HepG2 (cell line): ENCODE results near the gene RAB17. TPM values are rescaled to one million over a fixed set of nuclear protein-coding genes. Genes with fewer than 3 reads are reported as not detected.

ENCODE experiments used
- ATAC-seq: fragments of 200-7000 bp; cut with Tn5 transposase; 3 replicates; pipeline ENCODE4 v1.9.1; 2020; ENCODE audit warnings: mild to moderate bottlenecking, moderate library complexity
- BruUV-seq: library from RNA; stranded (reverse); fragments of 400-500 nt; replicated peaks from 2 replicates; lab custom pipeline; 2021; lab: Mats Ljungman, UMichigan
- CTCF ChIA-PET: fragments of 300-600 bp; formaldehyde crosslinking; extraction: SDS; loops from one replicate; lab custom pipeline; 2021; ENCODE audit warnings: low total read pairs, inconsistent platforms, low intra/inter-chr PET ratio; lab: Yijun Ruan, JAX
- POLR2A ChIA-PET: fragments of 350-600 bp; sonication (Branson Sonifier 250); formaldehyde crosslinking; loops from one replicate; lab custom pipeline; 2020; ENCODE audit warnings: antibody characterized with exemption, inconsistent platforms; lab: Yijun Ruan, JAX
- DNase-seq: peaks from one replicate; pipeline ENCODE4 v3.0.0-alpha.2; 2015; ENCODE audit warnings: low spot score
- FAIRE-seq: peaks from 3 replicates; lab custom pipeline; 2011; peaks lifted over from hg19 to GRCh38; lab: Jason Lieb, UNC
- H2AFZ ChIP-seq: one replicate; pipeline ENCODE4 v1.6.1; 2011; ENCODE audit warnings: low read length, inconsistent platforms
- H3K27ac ChIP-seq: fragments of 300-600 bp; 3 replicates; pipeline ENCODE4 v1.8.0; 2011; ENCODE audit warnings: mixed run types, mild to moderate bottlenecking, mixed read lengths, low read length, inconsistent platforms; ENCODE audit not compliant: insufficient read depth; ENCODE audit errors: extremely low read length
- H3K27me3 ChIP-seq, 2 experiments: fragments of 200-600 bp in 1 of 2; 2 replicates in 1 of 2; 3 replicates in 1 of 2; pipeline versions ENCODE4 v1.6.0 to v1.8.0; 2011; ENCODE audit warnings: low read length in 2 of 2, mild to moderate bottlenecking in 2 of 2, moderate library complexity in 2 of 2, inconsistent platforms in 1 of 2; ENCODE audit not compliant: insufficient read depth in 2 of 2, control insufficient read depth in 1 of 2
- H3K36me3 ChIP-seq, 2 experiments: fragments of 200-600 bp in 1 of 2; replicated peaks in 1 of 2; 2 replicates in 1 of 2; 3 replicates in 1 of 2; pipeline versions ENCODE4 v1.5.1 to v1.8.0; 2011; ENCODE audit warnings: low read length in 2 of 2, inconsistent platforms in 1 of 2; ENCODE audit not compliant: insufficient read depth in 2 of 2, control insufficient read depth in 1 of 2
- H3K4me1 ChIP-seq: 2 replicates; pipeline ENCODE4 v1.5.1; 2012; ENCODE audit warnings: low read length, inconsistent platforms; ENCODE audit not compliant: insufficient read depth
- H3K4me2 ChIP-seq: 2 replicates; pipeline ENCODE4 v1.6.0; 2011; ENCODE audit warnings: low read depth, low read length, inconsistent platforms
- H3K4me3 ChIP-seq, 3 experiments: fragments of 200-600 bp in 1 of 3; sonication (generic), shearing (Covaris generic) in 1 of 3; replicated peaks in 1 of 3; 2 replicates each; pipeline ENCODE4 v1.5.1; 2011 to 2016; ENCODE audit warnings: low read length in 3 of 3, inconsistent platforms in 2 of 3, low read depth in 2 of 3, mild to moderate bottlenecking in 2 of 3, control low read depth in 1 of 3, mixed read lengths in 1 of 3; ENCODE audit not compliant: insufficient read depth in 1 of 3
- H3K79me2 ChIP-seq: one replicate; pipeline ENCODE4 v1.6.1; 2011; ENCODE audit warnings: low read length, inconsistent platforms; ENCODE audit not compliant: insufficient read depth
- H3K9ac ChIP-seq: 2 replicates; pipeline ENCODE4 v1.6.0; 2011; ENCODE audit warnings: mild to moderate bottlenecking, low read depth, low read length, inconsistent platforms; ENCODE audit not compliant: insufficient read depth
- H3K9me3 ChIP-seq: 2 replicates; pipeline ENCODE4 v1.5.1; 2012; ENCODE audit warnings: mild to moderate bottlenecking, low read length
- H4K20me1 ChIP-seq: 2 replicates; pipeline ENCODE4 v1.6.0; 2011; ENCODE audit warnings: inconsistent platforms, mild to moderate bottlenecking, low read length, moderate library complexity; ENCODE audit not compliant: insufficient read depth
- CHD2 ChIP-seq: IDR thresholded peaks from 2 replicates; pipeline ENCODE4 v1.6.1; 2011; ENCODE audit warnings: low read depth, low read length, improper control_type of control experiment
- ELF1 ChIP-seq: sonication (generic); formaldehyde crosslinking; IDR thresholded peaks from 2 replicates; pipeline ENCODE4 v1.4.0; 2020; ENCODE audit warnings: missing genetic modification reagents
- FOXK2 ChIP-seq: fragments of 450-650 bp; IDR thresholded peaks from 2 replicates; pipeline ENCODE4 v1.6.1; 2016
- MLLT10 ChIP-seq: sonication (generic); formaldehyde crosslinking; IDR thresholded peaks from 2 replicates; pipeline ENCODE4 v1.4.0; 2020; ENCODE audit warnings: missing genetic modification reagents
- MYNN ChIP-seq: sonication (generic); formaldehyde crosslinking; IDR thresholded peaks from 2 replicates; pipeline ENCODE4 v1.4.0; 2020; ENCODE audit warnings: mild to moderate bottlenecking, low read depth, missing genetic modification reagents
- PCBP2 ChIP-seq: fragments of 200-400 bp; formaldehyde crosslinking; optimal IDR thresholded peaks from 2 replicates; pipeline ENCODE3; 2018; ENCODE audit warnings: low read length, low read depth; ENCODE audit not compliant: poor library complexity, severe bottlenecking
- SIN3A ChIP-seq: IDR thresholded peaks from 2 replicates; pipeline ENCODE4 v1.6.1; 2011; ENCODE audit warnings: low read depth, mild to moderate bottlenecking, control low read depth, low read length, borderline replicate concordance
- SP2 ChIP-seq: sonication (generic); formaldehyde crosslinking; IDR thresholded peaks from 2 replicates; pipeline ENCODE4 v1.5.1; 2020; ENCODE audit warnings: mild to moderate bottlenecking, missing genetic modification reagents
- ZBTB42 ChIP-seq: sonication (generic); formaldehyde crosslinking; IDR thresholded peaks from 2 replicates; pipeline ENCODE4 v1.5.0; 2020; ENCODE audit warnings: mild to moderate bottlenecking, missing genetic modification reagents
- ZNF468 ChIP-seq: sonication (generic); formaldehyde crosslinking; IDR thresholded peaks from 2 replicates; pipeline ENCODE4 v1.8.0; 2022; ENCODE audit warnings: mild to moderate bottlenecking, moderate library complexity, missing genetic modification reagents
- ZNF577 ChIP-seq: sonication (generic); formaldehyde crosslinking; IDR thresholded peaks from 2 replicates; pipeline ENCODE4 v1.4.0; 2020; ENCODE audit warnings: mild to moderate bottlenecking, low read depth, missing genetic modification reagents, borderline replicate concordance
- WGBS: methylation state at CpG from one replicate; pipeline ENCODE4 v1.1.6; 2017; ENCODE audit warnings: low lambda C conversion rate; 5-methylcytosine and 5-hydroxymethylcytosine counted together
- in situ Hi-C: cut with HindIII; loops from 2 replicates; pipeline ENCODE4 v1.10.0; 2017; ENCODE audit warnings: low pct_unique_long_range_greater_than_20kb; ENCODE audit not compliant: extremely low pct_ligation_motif_present
- intact Hi-C: fragments of 100-400 bp; cut with micrococcal nuclease; formaldehyde crosslinking; loops from one replicate; pipeline ENCODE4 v1.10.0; 2022; ENCODE audit not compliant: unreplicated experiment
- polyA plus RNA-seq, 8 experiments: library from polyadenylated mRNA; depleted of rRNA in 3 of 8; stranded (reverse) in 7 of 8; unstranded in 1 of 8; fragments of >200 nt; fragmentation: Illumina TruSeq in 4 of 8; extraction: Trizol in 4 of 8; gene quantifications; 2 replicates each; pipeline versions ENCODE4 v1.2.1 to v1.2.3, GENCODE V29; 2011 to 2016; ENCODE audit warnings: low read depth in 4 of 8, missing spikeins in 1 of 8, mixed read lengths in 1 of 8; ENCODE audit not compliant: insufficient read depth in 1 of 8
- total RNA-seq, 5 experiments: library from RNA; depleted of rRNA; stranded (reverse); fragments of >200 nt; fragmentation: Illumina TruSeq; extraction: Trizol; gene quantifications; 2 replicates each; pipeline ENCODE4 v1.2.3, GENCODE V29; 2016; ENCODE audit warnings: low read depth in 1 of 5
- TF ChIP-seq, protein P1 (sequence below): sonication (generic); formaldehyde crosslinking; IDR thresholded peaks from 2 replicates; pipeline ENCODE4 v1.4.0; 2020; ENCODE audit warnings: missing genetic modification reagents
- TF ChIP-seq, protein P2 (sequence below): sonication (generic); formaldehyde crosslinking; IDR thresholded peaks from 2 replicates; pipeline ENCODE4 v1.8.1; 2022; ENCODE audit warnings: low read depth, mild to moderate bottlenecking, missing genetic modification reagents
- TF ChIP-seq, protein P3 (sequence below): sonication (generic); formaldehyde crosslinking; conservative IDR thresholded peaks from 2 replicates; pipeline ENCODE4 v1.4.0; 2020; ENCODE audit warnings: missing genetic modification reagents

The RAB17 gene
- total and polyA plus RNA-seq, 2 of the 13 experiments (the other 11 are each of a cell fraction or from before 2014, with no cell fraction given) = 68.0 to 124 TPM

DNA sequence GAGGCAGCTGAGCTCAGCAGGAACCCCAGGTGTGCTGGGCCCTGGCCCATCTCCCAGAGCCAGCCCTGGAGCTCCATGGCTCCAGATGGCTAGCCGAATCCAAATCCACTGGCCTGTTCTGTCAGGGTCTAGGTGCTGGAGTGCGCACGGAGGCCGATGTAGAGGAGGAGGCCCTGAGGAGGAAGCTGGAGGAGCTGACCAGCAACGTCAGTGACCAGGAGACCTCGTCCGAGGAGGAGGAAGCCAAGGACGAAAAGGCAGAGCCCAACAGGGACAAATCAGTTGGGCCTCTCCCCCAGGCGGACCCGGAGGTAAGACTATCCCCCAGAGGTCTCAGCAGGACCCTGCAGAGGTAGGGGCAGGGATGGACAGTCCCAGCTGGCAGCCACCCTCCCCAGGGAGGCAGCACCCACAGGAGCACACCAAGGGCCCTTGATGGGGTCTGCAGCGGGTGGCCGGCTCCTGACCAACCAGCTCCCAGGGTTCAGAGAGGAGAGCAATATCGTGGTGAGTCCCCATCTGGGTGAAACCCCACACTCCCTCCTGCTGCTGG is 50.2 kb downstream of the RAB17 start:
- H3K27ac ChIP-seq = no peak overlapping the region
- ATAC-seq (no peak; the same call in 2 of the 3 replicates), DNase-seq (no peak)
- BruUV-seq = no TSS peak
- intact Hi-C loops = no loop called here
- H3K9ac ChIP-seq = no peak overlapping the region
- no peak overlapping the region for H2AFZ ChIP-seq
- WGBS = 53% methylated on average over 11 of the region's 13 CpGs
- no peak for TF ChIP-seq ZNF577
- TF ChIP-seq, protein P1, sequence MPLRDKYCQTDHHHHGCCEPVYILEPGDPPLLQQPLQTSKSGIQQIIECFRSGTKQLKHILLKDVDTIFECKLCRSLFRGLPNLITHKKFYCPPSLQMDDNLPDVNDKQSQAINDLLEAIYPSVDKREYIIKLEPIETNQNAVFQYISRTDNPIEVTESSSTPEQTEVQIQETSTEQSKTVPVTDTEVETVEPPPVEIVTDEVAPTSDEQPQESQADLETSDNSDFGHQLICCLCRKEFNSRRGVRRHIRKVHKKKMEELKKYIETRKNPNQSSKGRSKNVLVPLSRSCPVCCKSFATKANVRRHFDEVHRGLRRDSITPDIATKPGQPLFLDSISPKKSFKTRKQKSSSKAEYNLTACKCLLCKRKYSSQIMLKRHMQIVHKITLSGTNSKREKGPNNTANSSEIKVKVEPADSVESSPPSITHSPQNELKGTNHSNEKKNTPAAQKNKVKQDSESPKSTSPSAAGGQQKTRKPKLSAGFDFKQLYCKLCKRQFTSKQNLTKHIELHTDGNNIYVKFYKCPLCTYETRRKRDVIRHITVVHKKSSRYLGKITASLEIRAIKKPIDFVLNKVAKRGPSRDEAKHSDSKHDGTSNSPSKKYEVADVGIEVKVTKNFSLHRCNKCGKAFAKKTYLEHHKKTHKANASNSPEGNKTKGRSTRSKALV (CRISPR knock-in tag) = no peak
- TF ChIP-seq CHD2 = no peak
- no peak for TF ChIP-seq SIN3A
- no peak for TF ChIP-seq ZBTB42 (CRISPR knock-in tag)
- no peak for TF ChIP-seq SP2 (CRISPR knock-in tag)
- TF ChIP-seq, all 625 proteins: peak for 0
- ChIA-PET POLR2A (no interaction called here), CTCF (no interaction called here)
- in situ Hi-C loops = no loop called here
- Histone ChIP-seq H3K9me3 (no peaks in the 10 kb centered on the region), H3K36me3 (no peaks in the 10 kb centered on the region), H3K4me1 (peaks cover 16% of the 10 kb centered on the region), H3K27me3 (peaks cover 6 to 48% of the 10 kb centered on the region in 2 experiments; a peak in 4 of 5 replicates), H3K79me2 (no peaks in the 10 kb centered on the region), H4K20me1 (no peaks in the 10 kb centered on the region), H3K4me2 (no peak overlapping the region), H3K4me3 (no peak overlapping the region)
- no peak for FAIRE-seq

DNA sequence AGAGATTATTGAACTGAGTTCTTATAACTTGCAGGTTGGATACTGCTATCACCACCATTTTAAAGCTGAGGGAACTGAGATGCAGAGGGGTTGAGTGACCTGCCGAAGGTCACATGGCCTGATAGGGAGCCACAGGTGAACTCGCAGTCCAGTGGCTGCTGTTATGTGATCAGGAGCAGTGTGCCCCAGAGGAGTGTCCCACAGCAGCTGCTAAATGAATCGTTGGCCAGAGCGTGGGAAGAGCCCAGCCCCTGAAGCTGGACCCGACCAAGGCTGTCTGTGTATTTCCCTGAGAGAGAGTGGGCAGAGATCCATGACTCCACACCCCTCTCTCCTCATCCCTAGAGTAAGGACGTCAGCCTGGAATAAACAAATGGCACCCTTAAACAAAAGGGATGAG is 50.9 kb downstream of the RAB17 start:
- no peak for ATAC-seq
- Histone ChIP-seq H3K9ac (no peak overlapping the region), H3K27ac (no peak overlapping the region), H3K79me2 (no peaks in the 10 kb centered on the region), H3K4me2 (no peak overlapping the region), H3K4me1 (peaks cover 16% of the 10 kb centered on the region), H3K36me3 (no peaks in the 10 kb centered on the region), H3K9me3 (no peaks in the 10 kb centered on the region), H4K20me1 (no peaks in the 10 kb centered on the region), H2AFZ (no peak overlapping the region), H3K4me3 (no peak overlapping the region), H3K27me3 (peaks cover 7 to 54% of the 10 kb centered on the region in 2 experiments; a peak in 4 of 5 replicates)
- CTCF ChIA-PET = no interaction called here
- FAIRE-seq = no peak
- POLR2A ChIA-PET = no interaction called here
- 18% methylated on average over 6 of the region's 6 CpGs for WGBS
- in situ Hi-C loops = no loop called here
- intact Hi-C loops = no loop called here
- no TSS peak for BruUV-seq
- DNase-seq = no peak
- no peak for TF ChIP-seq ZNF468 (CRISPR knock-in tag)
- no peak for TF ChIP-seq ELF1 (CRISPR knock-in tag)
- no peak for TF ChIP-seq FOXK2
- no peak for TF ChIP-seq MLLT10 (CRISPR knock-in tag)
- TF ChIP-seq, protein P2, sequence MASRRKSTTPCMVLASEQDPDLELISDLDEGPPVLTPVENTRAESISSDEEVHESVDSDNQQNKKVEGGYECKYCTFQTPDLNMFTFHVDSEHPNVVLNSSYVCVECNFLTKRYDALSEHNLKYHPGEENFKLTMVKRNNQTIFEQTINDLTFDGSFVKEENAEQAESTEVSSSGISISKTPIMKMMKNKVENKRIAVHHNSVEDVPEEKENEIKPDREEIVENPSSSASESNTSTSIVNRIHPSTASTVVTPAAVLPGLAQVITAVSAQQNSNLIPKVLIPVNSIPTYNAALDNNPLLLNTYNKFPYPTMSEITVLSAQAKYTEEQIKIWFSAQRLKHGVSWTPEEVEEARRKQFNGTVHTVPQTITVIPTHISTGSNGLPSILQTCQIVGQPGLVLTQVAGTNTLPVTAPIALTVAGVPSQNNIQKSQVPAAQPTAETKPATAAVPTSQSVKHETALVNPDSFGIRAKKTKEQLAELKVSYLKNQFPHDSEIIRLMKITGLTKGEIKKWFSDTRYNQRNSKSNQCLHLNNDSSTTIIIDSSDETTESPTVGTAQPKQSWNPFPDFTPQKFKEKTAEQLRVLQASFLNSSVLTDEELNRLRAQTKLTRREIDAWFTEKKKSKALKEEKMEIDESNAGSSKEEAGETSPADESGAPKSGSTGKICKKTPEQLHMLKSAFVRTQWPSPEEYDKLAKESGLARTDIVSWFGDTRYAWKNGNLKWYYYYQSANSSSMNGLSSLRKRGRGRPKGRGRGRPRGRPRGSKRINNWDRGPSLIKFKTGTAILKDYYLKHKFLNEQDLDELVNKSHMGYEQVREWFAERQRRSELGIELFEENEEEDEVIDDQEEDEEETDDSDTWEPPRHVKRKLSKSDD (CRISPR knock-in tag) = no peak
- no peak for TF ChIP-seq MYNN (CRISPR knock-in tag)
- no peak for TF ChIP-seq PCBP2
- TF ChIP-seq, protein P3, sequence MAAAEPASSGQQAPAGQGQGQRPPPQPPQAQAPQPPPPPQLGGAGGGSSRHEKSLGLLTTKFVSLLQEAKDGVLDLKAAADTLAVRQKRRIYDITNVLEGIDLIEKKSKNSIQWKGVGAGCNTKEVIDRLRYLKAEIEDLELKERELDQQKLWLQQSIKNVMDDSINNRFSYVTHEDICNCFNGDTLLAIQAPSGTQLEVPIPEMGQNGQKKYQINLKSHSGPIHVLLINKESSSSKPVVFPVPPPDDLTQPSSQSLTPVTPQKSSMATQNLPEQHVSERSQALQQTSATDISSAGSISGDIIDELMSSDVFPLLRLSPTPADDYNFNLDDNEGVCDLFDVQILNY = no peak
